ENCODE results near the gene FER1L5. TPM values are rescaled to one million over a fixed set of nuclear protein-coding genes. Genes with fewer than 3 reads are reported as not detected.

The FER1L5 gene
- total RNA-seq, 1 experiment from 2014 or later = 1.2 TPM

GRCh38 chr2:96618596-96619283 lies 23.8 kb upstream of the FER1L5 start:
- peaks cover 0 to 3% of the 10 kb centered on the region in 2 experiments; a peak in 2 of 4 replicates for H3K4me1 Mint-ChIP-seq
- no peak overlapping the region for H3K4me2 ChIP-seq (ENCODE audit: insufficient read depth, insufficient read length, low read length)
- no peak overlapping the region for H3K27ac Mint-ChIP-seq
- H2BK15ac ChIP-seq (ENCODE audit: low read depth, low read length) = no peak overlapping the region
- H3T11ph ChIP-seq (ENCODE audit: low read length) = no peak overlapping the region
- no peak overlapping the region for H3K4ac ChIP-seq (ENCODE audit: low read depth, low read length)
- H2BK120ac ChIP-seq (ENCODE audit: low read depth, low read length, poor library complexity, severe bottlenecking) = no peak overlapping the region
- no peak overlapping the region for H2AK5ac ChIP-seq (ENCODE audit: insufficient read length, low read length)
- H3K27ac ChIP-seq (ENCODE audit: insufficient read length, low read depth, low read length) = no peak overlapping the region
- H3K56ac ChIP-seq (ENCODE audit: insufficient read length, low read depth, low read length) = no peak overlapping the region
- no peak overlapping the region for H4K91ac ChIP-seq (ENCODE audit: insufficient read length, low read depth, low read length)
- peaks cover 7 to 53% (median 38%) of the 10 kb centered on the region in 3 experiments; a peak in 6 of 7 replicates for H3K36me3 Mint-ChIP-seq (ENCODE audit: insufficient read depth in 1 of 3, low read depth in 3 of 3)
- H3K9me3 Mint-ChIP-seq = no peaks in the 10 kb centered on the region
- no peaks in the 10 kb centered on the region for H3K23me2 ChIP-seq (ENCODE audit: insufficient read length, low read depth, low read length, poor library complexity, severe bottlenecking)
- H3K14ac ChIP-seq (ENCODE audit: insufficient read depth, low read length) = no peak overlapping the region
- H3K27me3 ChIP-seq (ENCODE audit: insufficient read depth, low read length) = no peaks in the 10 kb centered on the region
- no peak overlapping the region for H3K18ac ChIP-seq (ENCODE audit: insufficient read length, low read depth, low read length)
- H3K79me2 ChIP-seq (ENCODE audit: insufficient read depth, low read length) = no peaks in the 10 kb centered on the region
- H3K4me3 Mint-ChIP-seq = no peak overlapping the region
- no peak for TF ChIP-seq CTCF (conservative IDR thresholded peaks at IDR 0.05)
- no peak overlapping the region for H2BK12ac ChIP-seq (ENCODE audit: insufficient read length, low read depth, low read length)
- H2BK5ac ChIP-seq (ENCODE audit: insufficient read length, low read length) = no peak overlapping the region
- no peaks in the 10 kb centered on the region for H3K4me1 ChIP-seq (ENCODE audit: insufficient read depth, low read length)
- H3K9ac ChIP-seq (ENCODE audit: extremely low read depth, insufficient read length, low read length) = no peak overlapping the region
- no peak overlapping the region for H3K23ac ChIP-seq (ENCODE audit: insufficient read length, low read depth, low read length)
- H2AFZ ChIP-seq (ENCODE audit: low read length) = no peak overlapping the region
- no peak for DNase-seq
- H4K20me1 ChIP-seq (ENCODE audit: control insufficient read depth, insufficient read depth, insufficient read length) = no peaks in the 10 kb centered on the region
- H2BK20ac ChIP-seq (ENCODE audit: low read depth, low read length, poor library complexity, severe bottlenecking) = no peak overlapping the region
- no CpG with 5 or more reads among the region's 8 CpGs for whole genome bisulfite sequencing (ENCODE audit: extremely low coverage, insufficient read length, low lambda C conversion rate)
- no peaks in the 10 kb centered on the region for H3K9me3 ChIP-seq (ENCODE audit: control insufficient read depth, low read depth, low read length)
- H3K79me1 ChIP-seq (ENCODE audit: insufficient read depth, low read depth, low read length, poor library complexity, severe bottlenecking) = no peaks in the 10 kb centered on the region
- no peaks in the 10 kb centered on the region for H3K27me3 Mint-ChIP-seq (ENCODE audit: low read depth)
- H4K5ac ChIP-seq (ENCODE audit: insufficient read length, low read depth, low read length) = no peak overlapping the region
- no peak overlapping the region for H4K8ac ChIP-seq (replicated peaks; ENCODE audit: insufficient read length, low read depth, low read length)
